IPS-18c (cell line): ENCODE results near the gene TRIM65.

ENCODE experiments used
- H3K4me3 ChIP-seq: 2 replicates; pipeline ENCODE4 v1.7.0; 2013; ENCODE audit warnings: low read depth, mild to moderate bottlenecking, low read length, moderate library complexity; ENCODE audit not compliant: insufficient read depth
- H3K9me3 ChIP-seq: one replicate; pipeline ENCODE4 v1.6.1; 2013; ENCODE audit warnings: mild to moderate bottlenecking, low read length, moderate library complexity; ENCODE audit not compliant: control insufficient read depth, insufficient read depth

Gene TRIM65

GRCh38 chr17:75921596-75921995, 24.8 kb upstream of the TRIM65 start:
- no peaks in the 10 kb centered on the region for H3K9me3 ChIP-seq
- H3K4me3 ChIP-seq: no peak overlapping the region

- Histone ChIP-seq H3K4me3 (no peak overlapping the region), H3K9me3 (no peaks in the 10 kb centered on the region)
Observed at GRCh38 chr17:75920045-75920560, 23.4 kb upstream of the TRIM65 start.

- no peak overlapping the region for H3K4me3 ChIP-seq
- no peaks in the 10 kb centered on the region for H3K9me3 ChIP-seq
Observed at GRCh38 chr17:75919611-75920010, 22.9 kb upstream of the TRIM65 start.

GRCh38 chr17:75917917-75918445, 21.2 kb upstream of the TRIM65 start:
- no peak overlapping the region for H3K4me3 ChIP-seq
- no peaks in the 10 kb centered on the region for H3K9me3 ChIP-seq

- H3K9me3 ChIP-seq: no peaks in the 10 kb centered on the region
- H3K4me3 ChIP-seq: no peak overlapping the region
Observed at GRCh38 chr17:75917141-75917916, 20.6 kb upstream of the TRIM65 start.

GRCh38 chr17:75915268-75915667, 18.5 kb upstream of the TRIM65 start:
- no peak overlapping the region for H3K4me3 ChIP-seq
- no peaks in the 10 kb centered on the region for H3K9me3 ChIP-seq

GRCh38 chr17:75914643-75915267, 18.0 kb upstream of the TRIM65 start:
- Histone ChIP-seq H3K4me3 (no peak overlapping the region), H3K9me3 (no peaks in the 10 kb centered on the region)

- no peak overlapping the region for H3K4me3 ChIP-seq
- no peaks in the 10 kb centered on the region for H3K9me3 ChIP-seq
Observed at GRCh38 chr17:75913537-75914210, 16.9 kb upstream of the TRIM65 start.

- no peaks in the 10 kb centered on the region for H3K9me3 ChIP-seq
- no peak overlapping the region for H3K4me3 ChIP-seq
Observed at GRCh38 chr17:75910699-75911098, 13.9 kb upstream of the TRIM65 start.

GRCh38 chr17:75909812-75910274, 13.1 kb upstream of the TRIM65 start:
- Histone ChIP-seq H3K9me3 (no peaks in the 10 kb centered on the region), H3K4me3 (no peak overlapping the region)

GRCh38 chr17:75909051-75909811, 12.5 kb upstream of the TRIM65 start:
- no peak overlapping the region for H3K4me3 ChIP-seq
- H3K9me3 ChIP-seq: no peaks in the 10 kb centered on the region

- no peak overlapping the region for H3K4me3 ChIP-seq
Observed at GRCh38 chr17:75908201-75908600, 11.4 kb upstream of the TRIM65 start.

GRCh38 chr17:75906143-75906884, 9.6 kb upstream of the TRIM65 start:
- Histone ChIP-seq H3K9me3 (no peaks in the 10 kb centered on the region), H3K4me3 (no peak overlapping the region)

More at GRCh38 chr17:75908201-75908600, 11.4 kb upstream of the TRIM65 start:
- no peaks in the 10 kb centered on the region for H3K9me3 ChIP-seq

GRCh38 chr17:75904749-75905521, 8.2 kb upstream of the TRIM65 start, which contains the start of gene MRPL38:
TSS of gene MRPL38 (minus strand) at chr17:75904884. CDS start at chr17:75904875, 9 bp downstream.
- H3K4me3 ChIP-seq: peak within 1 kb of the TSS; percentile 87
- H3K9me3 ChIP-seq: no peaks in the 10 kb centered on the region

GRCh38 chr17:75902406-75902805, 5.7 kb upstream of the TRIM65 start:
- H3K9me3 ChIP-seq: peaks cover 3% of the 10 kb centered on the region
- H3K4me3 ChIP-seq: no peak overlapping the region

- H3K4me3 ChIP-seq: no peak overlapping the region
- peaks cover 3% of the 10 kb centered on the region for H3K9me3 ChIP-seq
Observed at GRCh38 chr17:75901727-75902126, 5.0 kb upstream of the TRIM65 start.
